GM23248 (cell line): ENCODE measurements around the gene PLA2G4D. TPM values are rescaled to one million over a fixed set of nuclear protein-coding genes. Genes with fewer than 3 reads are reported as not detected.

Source experiments
- DNase-seq: peaks from one replicate; pipeline ENCODE4 v3.0.0-alpha.2; 2015
- H2AFZ ChIP-seq: fragments of 200-600 bp; sonication (generic); 2 replicates; pipeline ENCODE4 v1.6.1; 2016; ENCODE audit warnings: antibody characterized with exemption
- H3F3A ChIP-seq: fragments of 200-600 bp; sonication (generic); 2 replicates; pipeline ENCODE4 v1.6.1; 2016; ENCODE audit warnings: mild to moderate bottlenecking, antibody characterized with exemption, mixed run types; ENCODE audit not compliant: insufficient read depth
- H3K27ac ChIP-seq: fragments of 200-600 bp; sonication (generic); 2 replicates; pipeline ENCODE4 v1.5.1; 2016; ENCODE audit warnings: mild to moderate bottlenecking
- H3K27me3 ChIP-seq: fragments of 200-600 bp; sonication (generic); replicated peaks from 2 replicates; pipeline ENCODE4 v1.6.1; 2016; ENCODE audit warnings: mild to moderate bottlenecking; ENCODE audit not compliant: insufficient read depth
- H3K36me3 ChIP-seq: fragments of 200-600 bp; sonication (generic); 2 replicates; pipeline ENCODE4 v1.6.1; 2016; ENCODE audit warnings: low read depth, mild to moderate bottlenecking
- H3K4me1 ChIP-seq: fragments of 200-600 bp; sonication (generic); 2 replicates; pipeline ENCODE4 v1.6.1; 2016; ENCODE audit warnings: mild to moderate bottlenecking; ENCODE audit not compliant: insufficient read depth
- H3K4me2 ChIP-seq: fragments of 200-600 bp; sonication (generic); one replicate; pipeline ENCODE4 v1.6.1; 2016; ENCODE audit warnings: mild to moderate bottlenecking; ENCODE audit not compliant: unreplicated experiment
- H3K4me3 ChIP-seq: fragments of 200-600 bp; sonication (generic); 2 replicates; pipeline ENCODE4 v1.5.1; 2016; ENCODE audit warnings: mild to moderate bottlenecking
- H3K79me2 ChIP-seq: fragments of 200-600 bp; sonication (generic); 2 replicates; pipeline ENCODE4 v1.6.1; 2016; ENCODE audit warnings: mild to moderate bottlenecking; ENCODE audit not compliant: insufficient read depth
- H3K9ac ChIP-seq: fragments of 200-600 bp; sonication (generic); 2 replicates; pipeline ENCODE4 v1.6.1; 2016; ENCODE audit warnings: mild to moderate bottlenecking
- H3K9me2 ChIP-seq: fragments of 200-600 bp; sonication (generic); 2 replicates; pipeline ENCODE4 v1.6.1; 2016; ENCODE audit warnings: mixed run types, mild to moderate bottlenecking, moderate library complexity; ENCODE audit not compliant: insufficient read depth
- H3K9me3 ChIP-seq: fragments of 200-600 bp; sonication (generic); one replicate; pipeline ENCODE4 v1.6.1; 2017; ENCODE audit warnings: low read depth
- H4K20me1 ChIP-seq: fragments of 200-600 bp; sonication (generic); 2 replicates; pipeline ENCODE4 v1.6.0; 2016; ENCODE audit not compliant: insufficient read depth
- EZH2 ChIP-seq: fragments of 200-600 bp; sonication (generic); IDR thresholded peaks from 2 replicates; pipeline ENCODE4 v1.6.1; 2018; ENCODE audit warnings: antibody characterized with exemption, mild to moderate bottlenecking; ENCODE audit not compliant: insufficient read depth, poor library complexity, severe bottlenecking
- EZH2phosphoT487 ChIP-seq: fragments of 200-600 bp; sonication (generic); IDR thresholded peaks from 2 replicates; pipeline ENCODE4 v1.6.1; 2018; ENCODE audit warnings: antibody characterized with exemption, moderate library complexity, mild to moderate bottlenecking, low read depth; ENCODE audit not compliant: insufficient read depth
- WGBS, 2 experiments: methylation state at CpG; one replicate each; pipeline ENCODE4 v1.1.6; 2015 to 2017; ENCODE audit warnings: low lambda C conversion rate in 2 of 2, low coverage in 1 of 2; ENCODE audit errors: missing lambda C conversion rate in 2 of 2; 5-methylcytosine and 5-hydroxymethylcytosine counted together
- in situ Hi-C: fragments of 300-500 bp; cut with MboI; formaldehyde crosslinking; loops from 2 replicates; pipeline ENCODE4 v1.15.0; 2020
- polyA plus RNA-seq: library from polyadenylated mRNA; unstranded; fragments of >200 nt; fragmentation: Nextera tagmentation; extraction: Ambion mirVana; gene quantifications from 2 replicates; pipeline ENCODE4 v1.2.1, GENCODE V29; 2016
- total RNA-seq: library from RNA; depleted of rRNA; stranded (reverse); fragments of >200 nt; shearing (Covaris generic); gene quantifications from 2 replicates; pipeline ENCODE4 v1.2.3, GENCODE V29; 2014

PLA2G4D gene
- total and polyA plus RNA-seq, 2 experiments from 2014 or later: not detected

DNA sequence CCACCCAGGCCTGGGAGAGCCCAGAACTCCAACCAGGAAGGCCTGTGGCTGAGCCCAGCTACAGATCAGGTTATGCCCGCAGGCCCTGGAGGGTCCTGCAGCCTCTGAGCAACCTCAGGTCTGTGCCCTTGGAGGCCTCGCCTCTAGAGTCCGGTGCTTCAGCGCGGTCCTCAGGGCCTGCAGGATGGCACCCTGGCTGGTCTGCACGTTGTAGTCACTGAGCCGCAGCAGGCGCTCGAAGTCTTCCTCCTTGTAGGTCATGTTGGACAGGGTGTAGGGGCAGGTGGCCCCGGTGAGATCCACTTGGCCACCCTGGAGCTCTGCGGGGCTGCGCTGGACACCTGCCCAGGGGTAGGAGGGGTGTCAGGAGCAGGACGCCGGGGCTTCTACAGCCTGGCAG, 25.8 kb downstream of the PLA2G4D start:
- Histone ChIP-seq H3K4me1 (no peaks in the 10 kb centered on the region), H3K27me3 (peaks cover 24% of the 10 kb centered on the region; the same call in 1 of the 2 replicates), H4K20me1 (no peaks in the 10 kb centered on the region), H3K4me2 (no peak overlapping the region), H3K4me3 (no peak overlapping the region), H3F3A (no peaks in the 10 kb centered on the region), H3K9me3 (no peaks in the 10 kb centered on the region), H2AFZ (no peak overlapping the region), H3K36me3 (no peaks in the 10 kb centered on the region), H3K9ac (no peak overlapping the region), H3K79me2 (no peaks in the 10 kb centered on the region), H3K9me2 (no peaks in the 10 kb centered on the region), H3K27ac (no peak overlapping the region)
- in situ Hi-C loops: no loop called here
- 87 to 91% methylated on average over 10 to 14 of the region's 14 CpGs for WGBS, 2 experiments
- DNase-seq: no peak
- TF ChIP-seq EZH2 (no peak), EZH2phosphoT487 (no peak)

DNA sequence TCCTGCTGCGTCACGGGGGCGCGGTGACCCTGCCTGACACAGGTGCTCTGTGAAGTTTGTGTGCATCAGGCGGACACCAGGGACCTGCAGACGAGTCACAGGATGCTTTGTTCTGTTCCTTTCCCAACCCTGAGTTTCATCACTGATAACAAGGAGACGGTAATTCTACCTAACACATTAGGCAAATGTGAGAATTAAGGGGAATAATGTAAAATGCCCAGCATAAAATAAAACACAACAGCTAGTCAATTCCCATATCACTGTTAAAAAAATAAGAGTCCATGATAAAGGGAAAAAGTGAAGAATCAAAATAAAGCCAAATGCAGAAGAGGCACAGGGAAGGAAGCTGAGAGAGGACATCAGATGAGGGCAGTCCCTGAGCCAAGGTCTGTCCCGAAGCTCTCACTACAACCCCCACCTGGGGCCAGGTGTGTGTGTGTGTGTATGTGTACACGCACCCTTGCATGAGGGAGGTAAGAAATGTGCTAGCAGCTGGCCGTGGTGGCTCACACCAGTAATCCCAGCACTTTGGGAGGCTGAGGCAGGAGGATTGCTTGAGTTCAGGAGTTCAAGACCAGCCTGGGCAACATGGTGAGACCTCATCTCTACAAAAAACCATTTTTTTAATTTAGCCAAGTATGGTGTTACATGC, 27.5 kb downstream of the PLA2G4D start:
- no peak for TF ChIP-seq EZH2phosphoT487
- TF ChIP-seq EZH2: no peak
- no peaks in the 10 kb centered on the region for H3K9me3 ChIP-seq
- H3K4me3 ChIP-seq: no peak overlapping the region
- no peak for DNase-seq
- in situ Hi-C loops: no loop called here
- WGBS, 2 experiments: 41% methylated on average over 10 of the region's 10 CpGs
- H3K4me2 ChIP-seq: no peak overlapping the region
- no peaks in the 10 kb centered on the region for H3K79me2 ChIP-seq
- no peak overlapping the region for H2AFZ ChIP-seq
- no peaks in the 10 kb centered on the region for H3K9me2 ChIP-seq
- no peaks in the 10 kb centered on the region for H3K4me1 ChIP-seq
- H3F3A ChIP-seq: no peaks in the 10 kb centered on the region
- H4K20me1 ChIP-seq: no peaks in the 10 kb centered on the region
- H3K36me3 ChIP-seq: no peaks in the 10 kb centered on the region
- peaks cover 9% of the 10 kb centered on the region; the same call in 1 of the 2 replicates for H3K27me3 ChIP-seq
- H3K9ac ChIP-seq: no peak overlapping the region
- no peak overlapping the region for H3K27ac ChIP-seq

DNA sequence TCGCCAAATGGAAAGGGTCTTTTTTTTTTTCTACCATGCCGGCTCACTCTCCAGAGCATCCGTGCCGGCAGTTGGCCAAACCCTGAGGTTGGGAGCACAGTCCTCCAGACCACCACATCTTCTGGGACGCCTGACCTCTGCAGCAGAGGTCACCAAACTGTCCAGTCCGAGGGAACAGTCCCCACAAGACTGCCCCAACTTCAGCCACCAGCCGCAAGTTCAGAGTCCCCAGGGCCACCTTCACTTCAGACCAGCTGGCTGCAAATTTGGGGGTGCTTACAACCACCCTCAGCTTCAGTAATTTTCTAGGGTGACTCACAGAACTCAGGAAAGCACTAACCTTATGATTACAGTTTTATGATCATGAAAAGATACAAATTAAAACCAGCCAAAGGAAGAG, 28.9 kb downstream of the PLA2G4D start:
- Histone ChIP-seq H3K9me3 (no peaks in the 10 kb centered on the region), H3K36me3 (no peaks in the 10 kb centered on the region)
- in situ Hi-C loops: no loop called here

DNA sequence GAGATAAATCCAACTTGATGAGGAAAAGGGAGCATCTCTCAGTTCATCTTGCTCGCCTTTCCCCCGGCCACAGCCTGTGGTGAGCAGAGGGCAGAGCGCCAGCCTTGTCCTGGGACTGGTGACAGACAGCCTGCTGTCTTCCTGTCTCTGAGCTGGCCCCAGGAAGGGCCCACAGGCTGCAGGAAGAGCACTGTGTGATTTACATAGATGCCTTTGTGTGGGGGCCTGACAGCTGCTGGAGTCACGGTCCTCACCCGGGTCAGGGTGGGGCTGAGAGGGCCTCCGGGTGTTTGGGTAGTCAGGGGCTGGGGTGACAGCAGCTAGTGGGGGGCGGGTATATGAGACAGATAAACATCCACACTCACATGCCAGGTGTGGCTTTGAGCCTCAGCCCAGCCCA, 29.3 kb downstream of the PLA2G4D start:
- DNase-seq: no peak
- H3K4me1 ChIP-seq: no peaks in the 10 kb centered on the region
- no peaks in the 10 kb centered on the region for H3K36me3 ChIP-seq
- no peaks in the 10 kb centered on the region for H3K79me2 ChIP-seq
- no peak overlapping the region for H2AFZ ChIP-seq
- H3K4me2 ChIP-seq: no peak overlapping the region
- no peaks in the 10 kb centered on the region for H4K20me1 ChIP-seq
- TF ChIP-seq EZH2: no peak
- no peak for TF ChIP-seq EZH2phosphoT487
- WGBS, 2 experiments: 40 to 53% methylated on average over 6 to 7 of the region's 7 CpGs
- no peak overlapping the region for H3K9ac ChIP-seq
- H3F3A ChIP-seq: no peaks in the 10 kb centered on the region
- no peak overlapping the region for H3K27ac ChIP-seq
- no peaks in the 10 kb centered on the region for H3K9me2 ChIP-seq
- peaks cover 9% of the 10 kb centered on the region; the same call in 1 of the 2 replicates for H3K27me3 ChIP-seq
- in situ Hi-C loops: no loop called here
- H3K9me3 ChIP-seq: no peaks in the 10 kb centered on the region
- H3K4me3 ChIP-seq: no peak overlapping the region

More for the DNA sequence above, 28.9 kb downstream of the PLA2G4D start:
- H3K9ac ChIP-seq: no peak overlapping the region
- TF ChIP-seq EZH2 (no peak), EZH2phosphoT487 (no peak)
- H3K79me2 ChIP-seq: no peaks in the 10 kb centered on the region
- no peak overlapping the region for H2AFZ ChIP-seq
- WGBS, 2 experiments: 44 to 53% methylated on average over 7 of the region's 7 CpGs
- H4K20me1 ChIP-seq: no peaks in the 10 kb centered on the region
- no peak overlapping the region for H3K4me3 ChIP-seq
- peaks cover 9% of the 10 kb centered on the region; the same call in 1 of the 2 replicates for H3K27me3 ChIP-seq
- no peaks in the 10 kb centered on the region for H3F3A ChIP-seq
- no peaks in the 10 kb centered on the region for H3K4me1 ChIP-seq
- DNase-seq: no peak
- H3K27ac ChIP-seq: no peak overlapping the region
- no peaks in the 10 kb centered on the region for H3K9me2 ChIP-seq
- no peak overlapping the region for H3K4me2 ChIP-seq

DNA sequence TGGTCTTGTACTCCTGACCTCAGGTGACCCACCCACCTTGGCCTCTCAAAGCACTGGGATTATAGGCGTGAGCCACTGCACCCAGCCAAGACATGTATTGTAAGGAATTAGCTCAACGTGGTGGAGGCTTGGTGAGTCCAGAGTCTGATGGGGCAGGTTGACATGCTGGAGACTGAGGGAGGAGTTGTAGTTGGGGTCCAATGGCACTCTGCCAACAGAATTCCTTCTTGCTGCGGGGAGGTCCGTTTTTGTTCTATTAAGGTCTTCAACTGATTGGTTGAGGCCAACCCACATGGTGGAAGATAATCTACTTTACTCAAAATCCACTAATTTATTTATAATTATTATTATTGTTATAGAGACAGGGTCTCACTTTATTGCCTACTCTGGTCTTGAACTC, 30.1 kb downstream of the PLA2G4D start:
- H3K9me3 ChIP-seq: no peaks in the 10 kb centered on the region
- 74% methylated on average over 4 of the region's 4 CpGs for WGBS, 2 experiments
- TF ChIP-seq EZH2 (no peak), EZH2phosphoT487 (no peak)
- no peaks in the 10 kb centered on the region for H4K20me1 ChIP-seq
- no peaks in the 10 kb centered on the region for H3F3A ChIP-seq
- H3K36me3 ChIP-seq: no peaks in the 10 kb centered on the region
- no peak for DNase-seq
- H3K27me3 ChIP-seq: peaks cover 10% of the 10 kb centered on the region; the same call in 1 of the 2 replicates
- no peaks in the 10 kb centered on the region for H3K4me1 ChIP-seq
- H3K9ac ChIP-seq: no peak overlapping the region
- H2AFZ ChIP-seq: no peak overlapping the region
- in situ Hi-C loops: no loop called here
- H3K4me3 ChIP-seq: no peak overlapping the region
- no peaks in the 10 kb centered on the region for H3K79me2 ChIP-seq
- no peak overlapping the region for H3K27ac ChIP-seq
- H3K4me2 ChIP-seq: no peak overlapping the region
- H3K9me2 ChIP-seq: no peaks in the 10 kb centered on the region
